BJ (cell line): Measurements from ENCODE around the gene BEGAIN. TPM values are rescaled to one million over a fixed set of nuclear protein-coding genes. Genes with fewer than 3 reads are reported as not detected.

Experiments used
- CTCF ChIA-PET: fragments of 350-600 bp; formaldehyde crosslinking; extraction: SDS; loops from one replicate; lab custom pipeline; 2021; ENCODE audit warnings: antibody characterized with exemption, inconsistent platforms; lab: Yijun Ruan, JAX
- POLR2A ChIA-PET: fragments of 300-600 bp; sonication (Branson Sonifier 250); formaldehyde crosslinking; extraction: SDS; loops from one replicate; lab custom pipeline; 2021; ENCODE audit warnings: antibody characterized with exemption; lab: Charles Lee
- DNase-seq: peaks from one replicate; pipeline ENCODE4 v3.0.0-alpha.2; 2011; ENCODE audit warnings: low read depth
- H3K27me3 ChIP-seq: 2 replicates; pipeline ENCODE4 v1.6.0; 2011; ENCODE audit warnings: low read length; ENCODE audit not compliant: control insufficient read depth, insufficient read depth
- H3K36me3 ChIP-seq: 2 replicates; pipeline ENCODE4 v1.5.1; 2011; ENCODE audit warnings: low read length; ENCODE audit not compliant: control insufficient read depth, insufficient read depth
- H3K4me3 ChIP-seq: 2 replicates; pipeline ENCODE4 v1.5.1; 2011; ENCODE audit warnings: low read depth, mild to moderate bottlenecking, control low read depth, low read length
- CTCF ChIP-seq: IDR thresholded peaks from 2 replicates; pipeline ENCODE4 v1.5.1; 2011; ENCODE audit warnings: low read depth, mild to moderate bottlenecking, control low read depth, inconsistent platforms, low read length, moderate library complexity; ENCODE audit not compliant: insufficient read depth
- polyA plus RNA-seq: library from polyadenylated mRNA; depleted of rRNA; stranded (reverse); fragments of >200 nt; gene quantifications from 2 replicates; pipeline ENCODE4 v1.2.3, GENCODE V29; 2011

The BEGAIN gene
- polyA plus RNA-seq, 1 experiment = 0.22 TPM

- no peak overlapping the region for H3K4me3 ChIP-seq
- ChIA-PET CTCF (interaction anchor here (0.6 kb wide), 1 partner anchor 219 kb away, joined by 3 read pairs; no protein-coding TSS in a partner anchor), POLR2A (no interaction called here)
- no peak for DNase-seq
- no peaks in the 10 kb centered on the region for H3K36me3 ChIP-seq
- peaks cover 2% of the 10 kb centered on the region; the same call in 1 of the 2 replicates for H3K27me3 ChIP-seq
- TF ChIP-seq CTCF = no peak
These were observed 16.9 kb upstream of the BEGAIN start for GRCh38 chr14:100604121-100604501.

GRCh38 chr14:100603341-100604120 is 16.3 kb upstream of the BEGAIN start:
- no peak overlapping the region for H3K4me3 ChIP-seq
- ChIA-PET CTCF (no interaction called here), POLR2A (no interaction called here)
- peaks cover 2% of the 10 kb centered on the region; the same call in 1 of the 2 replicates for H3K27me3 ChIP-seq
- no peak for TF ChIP-seq CTCF
- H3K36me3 ChIP-seq = no peaks in the 10 kb centered on the region
- no peak for DNase-seq

GRCh38 chr14:100602621-100603230 is 15.5 kb upstream of the BEGAIN start:
- Histone ChIP-seq H3K27me3 (peaks cover 2% of the 10 kb centered on the region; the same call in 1 of the 2 replicates), H3K36me3 (no peaks in the 10 kb centered on the region), H3K4me3 (no peak overlapping the region)
- POLR2A ChIA-PET = no interaction called here
- DNase-seq = no peak
- CTCF ChIA-PET = interaction anchor here (1.2 kb wide), 1 partner anchor 15 kb away, joined by 4 read pairs; no protein-coding TSS in a partner anchor
- TF ChIP-seq CTCF = no peak

- ChIA-PET CTCF (interaction anchor here (0.7 to 1.2 kb wide), 2 partner anchors 15 to 185 kb away, joined by 3 to 4 read pairs; no protein-coding TSS in a partner anchor), POLR2A (no interaction called here)
- no peak for TF ChIP-seq CTCF
- no peak overlapping the region for H3K4me3 ChIP-seq
- H3K27me3 ChIP-seq = peaks cover 2% of the 10 kb centered on the region; the same call in 1 of the 2 replicates
- no peaks in the 10 kb centered on the region for H3K36me3 ChIP-seq
- DNase-seq = no peak
These were observed 14.7 kb upstream of the BEGAIN start for GRCh38 chr14:100601914-100602313.

- DNase-seq = no peak
- Histone ChIP-seq H3K27me3 (peaks cover 2% of the 10 kb centered on the region; the same call in 1 of the 2 replicates), H3K36me3 (no peaks in the 10 kb centered on the region), H3K4me3 (no peak overlapping the region)
- ChIA-PET POLR2A (no interaction called here), CTCF (interaction anchor here (0.7 to 1.2 kb wide), 2 partner anchors 16 to 184 kb away, joined by 3 to 4 read pairs; no protein-coding TSS in a partner anchor)
- no peak for TF ChIP-seq CTCF
These were observed 13.8 kb upstream of the BEGAIN start for GRCh38 chr14:100601064-100601463.
